ENCODE results near the gene GUCY1A1.

GRCh38 chr4:155660436-155660835 is 6.2 kb upstream of the GUCY1A1 start:
- no peak for TF ChIP-seq GATA3 (IDR thresholded peaks at IDR 0.05; ENCODE audit: low read depth, low read length)
- no peak for TF ChIP-seq GATA2 (IDR thresholded peaks at IDR 0.05; ENCODE audit: low read depth, low read length)
